ENCODE data around the gene TXNRD1.

DNA sequence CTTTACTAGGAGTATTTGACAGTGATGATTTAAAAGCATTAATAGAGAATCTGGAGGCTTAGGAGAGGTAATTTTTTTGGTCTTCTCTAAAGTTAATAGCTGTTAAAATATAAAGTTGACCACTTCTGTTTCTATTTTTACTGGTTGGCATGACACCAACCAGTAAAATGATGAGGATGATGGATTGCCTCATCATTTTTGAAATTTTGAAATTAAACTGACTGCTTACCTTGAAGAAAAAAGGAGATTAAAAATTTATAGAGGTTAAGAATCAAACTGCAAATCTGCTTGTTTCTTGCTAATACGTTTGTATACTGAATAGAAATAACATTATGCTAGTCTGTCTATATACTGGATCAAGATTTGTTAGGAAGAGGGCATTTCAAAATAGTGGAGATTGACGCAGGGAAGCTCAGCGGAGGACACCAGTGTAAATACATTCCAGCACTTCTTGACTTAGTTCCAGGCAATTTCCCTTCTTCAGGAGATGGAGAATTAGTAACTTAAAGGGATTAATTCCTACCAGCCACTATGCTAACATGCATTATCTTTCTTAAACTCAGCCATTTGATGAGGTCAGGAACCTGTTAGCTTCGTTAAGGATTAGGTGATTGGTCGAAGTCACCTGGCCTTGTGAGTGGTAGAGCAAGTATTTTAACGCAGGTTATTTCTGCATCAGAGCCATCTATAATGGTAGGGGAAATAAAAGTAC is 91.5 kb downstream of the TXNRD1 start:
- TF ChIP-seq, protein P1, sequence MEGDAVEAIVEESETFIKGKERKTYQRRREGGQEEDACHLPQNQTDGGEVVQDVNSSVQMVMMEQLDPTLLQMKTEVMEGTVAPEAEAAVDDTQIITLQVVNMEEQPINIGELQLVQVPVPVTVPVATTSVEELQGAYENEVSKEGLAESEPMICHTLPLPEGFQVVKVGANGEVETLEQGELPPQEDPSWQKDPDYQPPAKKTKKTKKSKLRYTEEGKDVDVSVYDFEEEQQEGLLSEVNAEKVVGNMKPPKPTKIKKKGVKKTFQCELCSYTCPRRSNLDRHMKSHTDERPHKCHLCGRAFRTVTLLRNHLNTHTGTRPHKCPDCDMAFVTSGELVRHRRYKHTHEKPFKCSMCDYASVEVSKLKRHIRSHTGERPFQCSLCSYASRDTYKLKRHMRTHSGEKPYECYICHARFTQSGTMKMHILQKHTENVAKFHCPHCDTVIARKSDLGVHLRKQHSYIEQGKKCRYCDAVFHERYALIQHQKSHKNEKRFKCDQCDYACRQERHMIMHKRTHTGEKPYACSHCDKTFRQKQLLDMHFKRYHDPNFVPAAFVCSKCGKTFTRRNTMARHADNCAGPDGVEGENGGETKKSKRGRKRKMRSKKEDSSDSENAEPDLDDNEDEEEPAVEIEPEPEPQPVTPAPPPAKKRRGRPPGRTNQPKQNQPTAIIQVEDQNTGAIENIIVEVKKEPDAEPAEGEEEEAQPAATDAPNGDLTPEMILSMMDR (IDR thresholded peaks at IDR 0.05) = no peak
- TF ChIP-seq POLR2A (IDR thresholded peaks at IDR 0.05) = no peak
